ENCODE results near the gene TMEM272.
A peak's percentile ranks its signal among the peaks of the same experiment; 100 is the strongest.

TMEM272 gene

GRCh38 chr13:51838240-51838846 lies 6.6 kb downstream of the TMEM272 start:
- Histone ChIP-seq H3K27ac (replicated peaks) (no peak overlapping the region), H3K27me3 (ENCODE audit: insufficient read depth, poor library complexity, severe bottlenecking) (no peaks in the 10 kb centered on the region), H3K4me3 (replicated peaks; ENCODE audit: insufficient read depth, low read length) (no peak overlapping the region)
- DNase-seq (ENCODE audit: low read depth in 1 of 2, low spot score in 1 of 2) = no peak
- no peak for TF ChIP-seq REST (IDR thresholded peaks at IDR 0.05; ENCODE audit: insufficient replicate concordance, low read depth)
- no peak for TF ChIP-seq POLR2AphosphoS5 (IDR thresholded peaks at IDR 0.05; ENCODE audit: low read depth)
- no peak for TF ChIP-seq SPI1 (IDR thresholded peaks at IDR 0.05; ENCODE audit: borderline replicate concordance, low read depth)
- TF ChIP-seq, protein P1, sequence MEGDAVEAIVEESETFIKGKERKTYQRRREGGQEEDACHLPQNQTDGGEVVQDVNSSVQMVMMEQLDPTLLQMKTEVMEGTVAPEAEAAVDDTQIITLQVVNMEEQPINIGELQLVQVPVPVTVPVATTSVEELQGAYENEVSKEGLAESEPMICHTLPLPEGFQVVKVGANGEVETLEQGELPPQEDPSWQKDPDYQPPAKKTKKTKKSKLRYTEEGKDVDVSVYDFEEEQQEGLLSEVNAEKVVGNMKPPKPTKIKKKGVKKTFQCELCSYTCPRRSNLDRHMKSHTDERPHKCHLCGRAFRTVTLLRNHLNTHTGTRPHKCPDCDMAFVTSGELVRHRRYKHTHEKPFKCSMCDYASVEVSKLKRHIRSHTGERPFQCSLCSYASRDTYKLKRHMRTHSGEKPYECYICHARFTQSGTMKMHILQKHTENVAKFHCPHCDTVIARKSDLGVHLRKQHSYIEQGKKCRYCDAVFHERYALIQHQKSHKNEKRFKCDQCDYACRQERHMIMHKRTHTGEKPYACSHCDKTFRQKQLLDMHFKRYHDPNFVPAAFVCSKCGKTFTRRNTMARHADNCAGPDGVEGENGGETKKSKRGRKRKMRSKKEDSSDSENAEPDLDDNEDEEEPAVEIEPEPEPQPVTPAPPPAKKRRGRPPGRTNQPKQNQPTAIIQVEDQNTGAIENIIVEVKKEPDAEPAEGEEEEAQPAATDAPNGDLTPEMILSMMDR (IDR thresholded peaks at IDR 0.05; ENCODE audit: insufficient read depth, low read length) = no peak
- no peak for TF ChIP-seq GABPA (IDR thresholded peaks at IDR 0.05; ENCODE audit: low read depth)

GRCh38 chr13:51837016-51837415 lies 8.0 kb downstream of the TMEM272 start:
- peak; percentile 42; the same call in 1 of the 2 replicates for TF ChIP-seq SPI1 (IDR thresholded peaks at IDR 0.05; ENCODE audit: borderline replicate concordance, low read depth)
- no peak for TF ChIP-seq POLR2AphosphoS5 (IDR thresholded peaks at IDR 0.05; ENCODE audit: low read depth)
- DNase-seq (ENCODE audit: low read depth in 1 of 2, low spot score in 1 of 2) = peak in 1 of 2 experiments; percentile 70

GRCh38 chr13:51834581-51835171 lies 10.3 kb downstream of the TMEM272 start:
- Histone ChIP-seq H3K27me3 (ENCODE audit: insufficient read depth, poor library complexity, severe bottlenecking) (no peaks in the 10 kb centered on the region), H3K27ac (replicated peaks) (no peak overlapping the region), H3K4me3 (replicated peaks; ENCODE audit: insufficient read depth, low read length) (no peak overlapping the region)
- no peak for DNase-seq (ENCODE audit: low read depth in 1 of 2, low spot score in 1 of 2)
- TF ChIP-seq REST (IDR thresholded peaks at IDR 0.05; ENCODE audit: insufficient replicate concordance, low read depth) (no peak), POLR2AphosphoS5 (IDR thresholded peaks at IDR 0.05; ENCODE audit: low read depth) (no peak), GABPA (IDR thresholded peaks at IDR 0.05; ENCODE audit: low read depth) (no peak), SPI1 (IDR thresholded peaks at IDR 0.05; ENCODE audit: borderline replicate concordance, low read depth) (no peak)
- TF ChIP-seq, protein P1 (IDR thresholded peaks at IDR 0.05; ENCODE audit: insufficient read depth, low read length) = no peak

More at GRCh38 chr13:51837016-51837415, 8.0 kb downstream of the TMEM272 start:
- no peaks in the 10 kb centered on the region for H3K27me3 ChIP-seq (ENCODE audit: insufficient read depth, poor library complexity, severe bottlenecking)
- no peak overlapping the region for H3K4me3 ChIP-seq (replicated peaks; ENCODE audit: insufficient read depth, low read length)
- peak overlapping the region; percentile 32 for H3K27ac ChIP-seq (replicated peaks)

GRCh38 chr13:51833980-51834379 lies 11.0 kb downstream of the TMEM272 start:
- no peak overlapping the region for H3K27ac ChIP-seq (replicated peaks)
- H3K27me3 ChIP-seq (ENCODE audit: insufficient read depth, poor library complexity, severe bottlenecking) = no peaks in the 10 kb centered on the region
- no peak overlapping the region for H3K4me3 ChIP-seq (replicated peaks; ENCODE audit: insufficient read depth, low read length)
- no peak for DNase-seq (ENCODE audit: low read depth in 1 of 2, low spot score in 1 of 2)
- no peak for TF ChIP-seq POLR2AphosphoS5 (IDR thresholded peaks at IDR 0.05; ENCODE audit: low read depth)
- TF ChIP-seq SPI1 (IDR thresholded peaks at IDR 0.05; ENCODE audit: borderline replicate concordance, low read depth) = no peak
- TF ChIP-seq GABPA (IDR thresholded peaks at IDR 0.05; ENCODE audit: low read depth) = no peak
- TF ChIP-seq REST (IDR thresholded peaks at IDR 0.05; ENCODE audit: insufficient replicate concordance, low read depth) = no peak
- TF ChIP-seq, protein P1 (IDR thresholded peaks at IDR 0.05; ENCODE audit: insufficient read depth, low read length) = no peak

Data from HL-60 (cell line).